ENCODE results near the gene APP. TPM values are rescaled to one million over a fixed set of nuclear protein-coding genes. Genes with fewer than 3 reads are reported as not detected.
"Not testable (repeated sequence)": the region's sequence is repeated elsewhere in the genome, so short reads cannot be mapped to it uniquely, and the experiment has no call there.

The APP gene
- total RNA-seq, 1 experiment from 2014 or later = 369 TPM

- DNase-seq (ENCODE audit: low read depth, low spot score); in situ Hi-C loops (cut with HindIII; ENCODE audit: low pct_unique_long_range_greater_than_20kb, low sequenced_read_pairs): not testable (repeated sequence)
Observed at GRCh38 chr21:26022598-26023337, 147.8 kb downstream of the APP start.

- no peak for DNase-seq (ENCODE audit: low read depth, low spot score)
- in situ Hi-C loops (cut with HindIII; ENCODE audit: low pct_unique_long_range_greater_than_20kb, low sequenced_read_pairs) = no loop called here
Observed at GRCh38 chr21:26020510-26020909, 150.1 kb downstream of the APP start.

- DNase-seq (ENCODE audit: low read depth, low spot score) = no peak
- in situ Hi-C loops (cut with HindIII; ENCODE audit: low pct_unique_long_range_greater_than_20kb, low sequenced_read_pairs) = no loop called here
Observed at GRCh38 chr21:26020081-26020480, 150.5 kb downstream of the APP start.

GRCh38 chr21:26019236-26019635, 151.3 kb downstream of the APP start:
- in situ Hi-C loops (cut with HindIII; ENCODE audit: low pct_unique_long_range_greater_than_20kb, low sequenced_read_pairs) = no loop called here
- no peak for DNase-seq (ENCODE audit: low read depth, low spot score)

- in situ Hi-C loops (cut with HindIII; ENCODE audit: low pct_unique_long_range_greater_than_20kb, low sequenced_read_pairs) = no loop called here
- DNase-seq (ENCODE audit: low read depth, low spot score) = no peak
Observed at GRCh38 chr21:26013970-26014369, 156.6 kb downstream of the APP start.

GRCh38 chr21:26012482-26012881, 158.1 kb downstream of the APP start:
- in situ Hi-C loops (cut with HindIII; ENCODE audit: low pct_unique_long_range_greater_than_20kb, low sequenced_read_pairs); DNase-seq (ENCODE audit: low read depth, low spot score): not testable (repeated sequence)

GRCh38 chr21:26011292-26011940, 159.2 kb downstream of the APP start:
- no peak for DNase-seq (ENCODE audit: low read depth, low spot score)
- in situ Hi-C loops (cut with HindIII; ENCODE audit: low pct_unique_long_range_greater_than_20kb, low sequenced_read_pairs) = no loop called here

- in situ Hi-C loops (cut with HindIII; ENCODE audit: low pct_unique_long_range_greater_than_20kb, low sequenced_read_pairs) = no loop called here
- DNase-seq (ENCODE audit: low read depth, low spot score) = no peak
Observed at GRCh38 chr21:26007951-26008498, 162.5 kb downstream of the APP start.

GRCh38 chr21:26005464-26005863, 165.1 kb downstream of the APP start:
- no peak for DNase-seq (ENCODE audit: low read depth, low spot score)
- in situ Hi-C loops (cut with HindIII; ENCODE audit: low pct_unique_long_range_greater_than_20kb, low sequenced_read_pairs) = no loop called here

- no peak for DNase-seq (ENCODE audit: low read depth, low spot score)
- in situ Hi-C loops (cut with HindIII; ENCODE audit: low pct_unique_long_range_greater_than_20kb, low sequenced_read_pairs) = no loop called here
Observed at GRCh38 chr21:26003404-26003803, 167.2 kb downstream of the APP start.

GRCh38 chr21:26001356-26001755, 169.2 kb downstream of the APP start:
- in situ Hi-C loops (cut with HindIII; ENCODE audit: low pct_unique_long_range_greater_than_20kb, low sequenced_read_pairs) = no loop called here

GRCh38 chr21:25999921-26000582, 170.5 kb downstream of the APP start:
- in situ Hi-C loops (cut with HindIII; ENCODE audit: low pct_unique_long_range_greater_than_20kb, low sequenced_read_pairs) = no loop called here
- no peak for DNase-seq (ENCODE audit: low read depth, low spot score)

More at GRCh38 chr21:26001356-26001755, 169.2 kb downstream of the APP start:
- DNase-seq (ENCODE audit: low read depth, low spot score) = no peak

GRCh38 chr21:25997788-25998611, 172.6 kb downstream of the APP start:
- peak; percentile 67 for DNase-seq (ENCODE audit: low read depth, low spot score)
- in situ Hi-C loops (cut with HindIII; ENCODE audit: low pct_unique_long_range_greater_than_20kb, low sequenced_read_pairs) = no loop called here

- DNase-seq (ENCODE audit: low read depth, low spot score) = no peak
- in situ Hi-C loops (cut with HindIII; ENCODE audit: low pct_unique_long_range_greater_than_20kb, low sequenced_read_pairs) = no loop called here
Observed at GRCh38 chr21:25995278-25995677, 175.3 kb downstream of the APP start.

GRCh38 chr21:25994758-25995163, 175.8 kb downstream of the APP start:
- in situ Hi-C loops (cut with HindIII; ENCODE audit: low pct_unique_long_range_greater_than_20kb, low sequenced_read_pairs) = no loop called here
- no peak for DNase-seq (ENCODE audit: low read depth, low spot score)

- in situ Hi-C loops (cut with HindIII; ENCODE audit: low pct_unique_long_range_greater_than_20kb, low sequenced_read_pairs) = no loop called here
- no peak for DNase-seq (ENCODE audit: low read depth, low spot score)
Observed at GRCh38 chr21:25988738-25989137, 181.8 kb downstream of the APP start.

- in situ Hi-C loops (cut with HindIII; ENCODE audit: low pct_unique_long_range_greater_than_20kb, low sequenced_read_pairs) = no loop called here
- DNase-seq (ENCODE audit: low read depth, low spot score) = no peak
Observed at GRCh38 chr21:25987531-25987930, 183.0 kb downstream of the APP start.

- DNase-seq (ENCODE audit: low read depth, low spot score) = no peak
Observed at GRCh38 chr21:25986928-25987327, 183.6 kb downstream of the APP start.

More at GRCh38 chr21:25986928-25987327, 183.6 kb downstream of the APP start:
- in situ Hi-C loops (cut with HindIII; ENCODE audit: low pct_unique_long_range_greater_than_20kb, low sequenced_read_pairs) = no loop called here
